Occipital lobe (tissue), 2 donors: Measurements from ENCODE around the gene FBXO3. TPM values are rescaled to one million over a fixed set of nuclear protein-coding genes. Genes with fewer than 3 reads are reported as not detected.
"Not testable (repeated sequence)": the region's sequence is repeated elsewhere in the genome, so short reads cannot be mapped to it uniquely, and the experiment has no call there.

Experiments used
- DNase-seq: peaks from one replicate; lab custom pipeline; 2025; lab: John Stamatoyannopoulos, UW
- total RNA-seq: library from RNA; depleted of rRNA; stranded (reverse); fragments of >200 nt; gene quantifications from one replicate; pipeline ENCODE4 v1.2.3, GENCODE V29; 2014

FBXO3 gene
- total RNA-seq, 1 donor from 2014 or later = 93.9 TPM

DNA sequence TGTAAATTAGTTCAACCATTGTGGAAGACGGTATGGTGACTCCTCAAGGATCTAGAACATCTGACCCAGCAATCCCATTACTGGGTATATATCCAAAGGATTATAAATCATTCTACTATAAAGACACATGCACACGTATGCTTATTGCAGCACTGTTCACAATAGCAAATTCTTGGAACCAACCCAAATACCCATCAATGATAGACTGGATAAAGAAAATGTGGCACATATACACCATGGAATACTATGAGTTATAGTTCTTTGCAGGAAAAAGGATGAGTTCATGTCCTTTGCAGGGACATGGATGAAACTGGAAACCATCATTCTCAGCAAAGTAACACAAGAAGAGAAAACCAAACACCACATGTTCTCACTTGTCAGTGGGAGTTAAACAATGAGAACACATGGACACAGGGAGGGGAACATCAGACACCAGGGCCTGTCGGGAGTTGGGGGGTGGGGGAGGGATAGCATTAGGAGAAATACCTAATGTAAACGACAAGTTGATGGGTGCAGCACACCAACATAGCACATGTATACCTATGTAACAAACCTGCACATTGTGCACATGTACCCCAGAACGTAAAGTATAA lies 45.2 kb downstream of the FBXO3 start:
- DNase-seq = not testable (repeated sequence)

DNA sequence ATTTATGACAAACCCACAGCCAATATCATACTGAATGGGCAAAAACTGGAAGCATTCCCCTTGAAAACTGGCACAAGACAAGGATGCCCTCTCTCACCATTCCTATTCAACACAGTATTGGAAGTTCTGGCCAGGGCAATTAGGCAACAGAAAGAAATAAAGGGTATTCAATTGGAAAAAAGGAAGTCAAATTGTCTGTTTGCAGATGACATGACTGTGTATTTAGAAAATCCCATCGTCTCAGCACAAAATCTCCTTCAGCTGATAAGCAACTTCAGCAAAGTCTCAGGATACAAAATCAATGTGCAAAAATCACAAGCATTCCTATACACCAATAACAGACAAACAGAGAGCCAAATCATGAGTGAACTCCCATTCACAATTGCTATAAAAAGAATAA lies 46.8 kb downstream of the FBXO3 start:
- not testable (repeated sequence) for DNase-seq

DNA sequence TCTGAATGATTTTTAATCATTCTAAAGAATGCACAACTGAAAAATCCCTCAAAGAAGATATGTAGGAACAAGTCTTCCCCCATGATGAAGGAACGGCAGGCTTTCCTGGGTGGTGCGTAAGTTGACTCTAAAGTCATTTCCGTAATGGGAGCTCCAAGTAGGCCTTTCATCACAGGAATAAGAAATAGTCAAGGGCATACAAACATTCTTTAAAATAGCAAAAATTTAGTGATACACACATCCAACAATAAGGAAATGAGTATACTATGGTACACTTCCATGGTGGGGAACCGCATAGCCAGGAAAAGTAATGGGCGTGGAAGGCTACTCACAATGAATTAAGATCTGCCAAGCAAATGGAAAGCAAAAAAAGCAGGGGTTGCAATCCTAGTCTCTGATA lies 48.8 kb downstream of the FBXO3 start:
- DNase-seq = no peak

DNA sequence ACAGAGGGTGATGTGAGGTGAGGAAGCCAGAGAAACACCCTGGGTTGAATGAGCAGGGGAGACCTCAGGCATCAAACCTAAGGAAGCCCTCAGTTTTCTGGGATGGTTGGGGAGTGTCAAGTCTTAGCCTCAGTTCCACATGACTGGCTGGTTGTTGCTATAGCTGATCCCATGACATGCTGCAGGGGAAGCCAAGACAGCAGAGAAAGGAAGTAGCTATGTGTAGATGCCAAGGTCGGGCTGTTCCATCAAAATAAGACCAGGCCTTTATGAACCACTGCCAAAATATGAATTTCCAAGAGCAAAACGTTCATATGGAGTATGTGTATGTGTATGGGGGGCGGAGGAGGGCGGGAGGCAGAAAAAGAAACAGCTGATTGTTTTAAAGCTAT lies 49.7 kb downstream of the FBXO3 start:
- DNase-seq = no peak

- DNase-seq = no peak
These were observed 51.0 kb downstream of the FBXO3 start for GRCh38 chr11:33723238-33723881.

DNA sequence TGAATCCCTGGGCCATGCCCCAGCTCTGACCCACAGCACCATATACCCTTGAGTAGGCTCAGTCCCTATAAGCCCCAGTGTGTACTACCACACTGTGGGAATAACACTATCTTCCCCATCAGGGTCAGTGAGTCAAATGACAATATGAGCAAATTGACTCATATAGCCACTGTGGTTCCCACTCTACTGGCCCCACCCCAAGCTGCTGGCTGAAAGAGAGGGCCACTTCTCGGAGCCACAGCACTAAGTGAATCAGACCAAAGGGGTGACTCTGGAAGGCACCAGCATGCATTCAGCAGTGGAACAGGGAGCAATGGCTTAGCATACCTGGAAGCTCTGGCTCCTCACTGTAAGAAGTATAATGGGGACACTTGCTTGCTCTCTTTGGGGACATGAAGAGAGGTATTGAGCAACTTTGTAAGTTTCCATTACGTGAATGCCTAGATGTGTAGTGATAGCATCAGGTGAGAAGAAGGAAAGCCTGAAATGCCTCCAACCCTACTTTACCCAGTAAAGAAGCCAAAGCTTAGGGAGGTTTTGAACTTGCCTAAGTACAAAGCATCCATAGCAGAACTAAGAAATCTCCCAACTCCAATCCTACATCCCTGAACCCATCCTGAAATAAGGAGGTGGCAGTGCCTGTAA lies 51.6 kb downstream of the FBXO3 start:
- DNase-seq = no peak

GRCh38 chr11:33721984-33722383 lies 52.3 kb downstream of the FBXO3 start:
- no peak for DNase-seq

- no peak for DNase-seq
These were observed 52.9 kb downstream of the FBXO3 start for GRCh38 chr11:33721426-33721825.

- no peak for DNase-seq
These were observed 54.7 kb downstream of the FBXO3 start for GRCh38 chr11:33719587-33719986.

GRCh38 chr11:33718440-33718839 lies 55.9 kb downstream of the FBXO3 start:
- no peak for DNase-seq

- DNase-seq = no peak
These were observed 58.1 kb downstream of the FBXO3 start for GRCh38 chr11:33716243-33716642.

GRCh38 chr11:33713856-33714398 lies 60.4 kb downstream of the FBXO3 start:
- DNase-seq = no peak

- no peak for DNase-seq
These were observed 61.0 kb downstream of the FBXO3 start for GRCh38 chr11:33713151-33713855.

- DNase-seq = no peak
These were observed 61.9 kb downstream of the FBXO3 start for GRCh38 chr11:33712436-33712835.

DNA sequence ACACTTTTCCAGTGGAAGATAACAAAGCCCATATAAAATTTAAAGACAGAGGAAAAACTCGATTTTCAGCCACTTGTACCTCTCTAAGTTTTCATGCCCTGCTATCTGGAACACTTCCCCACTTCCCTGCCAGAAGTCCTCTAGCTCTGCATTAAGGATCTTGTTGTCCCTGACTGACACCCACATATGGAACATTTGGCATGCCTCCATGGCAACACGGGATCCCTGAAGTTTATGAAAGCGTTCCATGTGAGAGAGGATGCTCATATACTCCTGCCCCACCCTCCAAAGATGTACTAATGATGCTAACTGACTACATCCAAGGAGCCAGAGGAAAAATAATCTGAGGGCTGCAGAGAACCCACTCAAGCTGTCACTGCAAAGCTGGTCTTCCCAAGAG lies 64.9 kb downstream of the FBXO3 start:
- DNase-seq = no peak

GRCh38 chr11:33708985-33709384 lies 65.3 kb downstream of the FBXO3 start:
- DNase-seq = no peak

DNA sequence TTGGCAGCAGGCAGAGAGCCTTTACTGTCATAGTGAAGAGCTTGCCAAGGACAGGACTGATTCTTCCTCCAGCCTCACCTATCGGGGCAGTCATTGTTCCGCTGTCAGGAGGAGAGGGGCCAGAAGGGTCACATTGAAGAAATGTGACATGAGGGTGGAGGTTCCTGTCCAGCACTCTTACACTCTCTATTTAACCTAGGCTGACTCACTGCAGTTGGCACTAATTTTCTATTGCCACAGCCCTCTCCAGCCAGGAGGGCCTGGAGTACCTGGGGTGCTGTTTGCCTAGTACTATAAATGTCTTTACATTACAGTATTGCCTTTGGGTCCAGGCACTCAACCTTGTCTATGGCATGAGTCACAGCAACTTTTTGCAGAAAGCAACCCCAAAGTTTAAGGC lies 66.5 kb downstream of the FBXO3 start:
- DNase-seq = not testable (repeated sequence)

- no peak for DNase-seq
These were observed 67.4 kb downstream of the FBXO3 start for GRCh38 chr11:33706966-33707365.

DNA sequence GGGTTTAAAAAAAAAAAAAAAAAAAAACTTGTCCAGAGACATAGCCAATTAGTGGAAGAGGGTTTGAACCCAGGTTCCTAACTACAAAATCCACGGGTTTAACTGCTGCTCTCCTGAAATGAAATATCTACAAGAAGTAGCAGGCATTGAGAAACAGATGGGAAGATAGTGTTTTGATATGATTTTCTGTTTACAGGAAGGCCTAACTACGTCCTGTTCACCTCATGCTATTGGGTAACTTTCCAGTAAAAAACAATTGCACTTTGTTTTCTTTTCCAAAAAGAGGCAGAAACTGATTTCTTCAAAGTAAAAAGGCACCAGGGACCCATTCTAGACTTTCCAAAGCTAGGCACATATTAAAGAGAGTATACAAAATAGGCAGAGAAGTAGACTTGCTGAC lies 67.8 kb downstream of the FBXO3 start:
- DNase-seq = no peak

DNA sequence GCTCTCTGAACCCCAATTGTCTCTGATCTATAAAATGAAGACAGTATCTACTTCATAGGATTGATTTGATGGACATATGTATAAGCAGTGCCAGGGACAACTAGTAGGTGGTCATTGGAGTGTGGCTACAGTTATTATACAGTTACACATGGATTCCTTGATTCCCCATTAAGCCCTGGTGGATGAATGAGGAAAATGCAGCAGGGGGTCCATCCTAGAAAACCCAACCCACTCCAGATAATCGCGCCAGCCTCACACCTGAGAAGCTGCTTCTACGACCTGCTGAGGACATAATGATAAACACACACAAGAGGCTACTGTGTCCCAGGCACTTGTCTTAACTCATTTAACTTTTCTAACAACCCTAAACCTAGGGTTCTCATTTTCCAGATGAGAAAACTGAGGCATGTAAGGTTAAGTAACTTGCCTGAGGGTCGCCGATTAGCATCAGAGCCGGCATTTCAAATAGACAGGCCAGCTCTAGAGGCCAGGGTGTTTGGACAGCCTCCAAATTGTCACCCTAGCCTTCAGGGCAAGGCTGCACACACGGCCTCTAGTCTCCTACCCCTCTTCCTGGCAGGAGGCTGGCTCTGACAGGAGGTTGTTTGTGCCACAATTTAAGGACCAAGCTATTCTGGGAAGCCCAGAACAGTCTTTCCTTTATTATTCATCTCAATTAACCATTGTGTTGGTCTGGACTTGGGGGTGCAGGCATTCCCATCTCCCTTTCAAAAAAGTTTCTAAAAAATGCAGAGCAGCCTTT lies 69.9 kb downstream of the FBXO3 start:
- DNase-seq = peak; percentile 14

GRCh38 chr11:33703788-33704187 lies 70.5 kb downstream of the FBXO3 start:
- no peak for DNase-seq
